Muscle of back (tissue), 11 donors: ENCODE results near the gene COL25A1. TPM values are rescaled to one million over a fixed set of nuclear protein-coding genes. Genes with fewer than 3 reads are reported as not detected.
"Not testable (repeated sequence)": the region's sequence is repeated elsewhere in the genome, so short reads cannot be mapped to it uniquely, and the experiment has no call there.

Experiments used
- DNase-seq, 3 donors: peaks; one replicate each; pipeline versions ENCODE4 v3.0.0 to v3.0.0-alpha.2; 2013
- polyA plus RNA-seq, 10 donors: library from polyadenylated mRNA; unstranded; fragments of 120-200 nt; gene quantifications; one replicate each; pipeline ENCODE4 v1.2.1, GENCODE V29; 2013; ENCODE audit not compliant: insufficient read length in 10 of 10

The COL25A1 gene
- polyA plus RNA-seq, 10 donors, result 4.2 to 8.4 (median 4.8) TPM

DNA sequence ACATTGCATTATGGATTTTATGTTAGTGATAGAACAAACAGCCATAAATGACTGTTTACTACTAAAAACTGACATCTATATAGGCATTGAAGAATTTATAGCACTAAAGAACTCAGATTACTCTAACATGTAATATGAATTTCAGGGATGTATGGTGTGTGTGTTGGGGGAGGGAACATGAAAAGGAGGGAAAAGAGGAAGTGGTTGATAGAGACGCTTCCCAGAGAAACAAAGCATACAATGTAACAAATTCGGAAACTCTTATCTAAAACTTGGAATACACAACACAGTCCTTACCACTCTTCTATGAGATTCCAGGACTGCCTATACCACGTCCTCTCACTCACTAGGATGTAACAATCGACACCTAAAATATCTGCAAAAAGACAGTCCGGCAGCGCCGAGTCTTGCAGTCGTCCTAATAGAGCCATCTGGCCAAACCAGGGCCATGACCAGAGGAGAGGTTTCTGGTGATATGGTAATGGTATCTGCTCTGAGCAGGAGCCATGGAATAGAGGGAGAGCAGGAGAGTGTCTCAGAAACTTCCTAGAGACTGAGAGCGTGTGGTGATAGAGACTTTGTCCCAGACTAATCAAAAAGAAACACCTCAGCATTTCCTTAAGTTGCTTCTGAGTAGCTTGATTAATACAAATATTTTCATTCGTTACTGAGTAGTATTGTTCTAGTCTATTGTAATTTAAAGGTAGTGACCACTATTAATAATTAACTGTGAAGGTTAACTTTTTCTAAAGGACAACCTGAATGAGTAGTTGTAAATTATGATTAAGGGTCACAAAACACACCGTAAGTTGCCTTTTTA, 287.7 kb downstream of the COL25A1 start:
- DNase-seq, result no peak

DNA sequence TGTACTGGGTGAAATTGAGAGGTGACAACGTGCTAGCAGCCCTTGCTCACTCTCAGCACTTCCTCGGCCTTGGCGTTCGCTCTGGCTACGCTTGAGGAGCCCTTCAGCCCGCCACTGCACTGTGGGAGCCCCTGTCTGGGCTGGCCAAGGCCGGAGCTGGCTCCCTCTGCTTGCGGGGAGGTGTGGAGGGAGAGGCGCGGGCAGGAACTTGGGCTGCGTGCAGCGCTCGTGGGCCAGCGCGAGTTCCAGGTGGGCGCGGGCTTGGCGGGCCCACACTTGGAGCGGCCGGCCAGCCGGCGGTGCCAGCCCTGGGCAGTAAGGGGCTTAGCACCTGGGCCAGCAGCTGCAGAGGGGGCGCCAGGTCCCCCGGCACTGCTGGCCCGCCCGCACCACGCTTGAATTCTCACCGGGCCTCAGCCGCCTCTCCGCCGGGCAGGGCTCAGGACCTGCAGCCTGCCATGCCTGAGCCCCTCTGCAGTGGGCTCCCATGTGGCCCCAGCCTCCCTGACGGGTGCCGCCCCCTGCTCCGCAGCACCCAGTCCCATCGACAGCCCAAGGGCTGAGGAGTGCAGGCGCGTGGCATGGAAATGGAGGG, 290.1 kb downstream of the COL25A1 start:
- DNase-seq, result no peak

DNA sequence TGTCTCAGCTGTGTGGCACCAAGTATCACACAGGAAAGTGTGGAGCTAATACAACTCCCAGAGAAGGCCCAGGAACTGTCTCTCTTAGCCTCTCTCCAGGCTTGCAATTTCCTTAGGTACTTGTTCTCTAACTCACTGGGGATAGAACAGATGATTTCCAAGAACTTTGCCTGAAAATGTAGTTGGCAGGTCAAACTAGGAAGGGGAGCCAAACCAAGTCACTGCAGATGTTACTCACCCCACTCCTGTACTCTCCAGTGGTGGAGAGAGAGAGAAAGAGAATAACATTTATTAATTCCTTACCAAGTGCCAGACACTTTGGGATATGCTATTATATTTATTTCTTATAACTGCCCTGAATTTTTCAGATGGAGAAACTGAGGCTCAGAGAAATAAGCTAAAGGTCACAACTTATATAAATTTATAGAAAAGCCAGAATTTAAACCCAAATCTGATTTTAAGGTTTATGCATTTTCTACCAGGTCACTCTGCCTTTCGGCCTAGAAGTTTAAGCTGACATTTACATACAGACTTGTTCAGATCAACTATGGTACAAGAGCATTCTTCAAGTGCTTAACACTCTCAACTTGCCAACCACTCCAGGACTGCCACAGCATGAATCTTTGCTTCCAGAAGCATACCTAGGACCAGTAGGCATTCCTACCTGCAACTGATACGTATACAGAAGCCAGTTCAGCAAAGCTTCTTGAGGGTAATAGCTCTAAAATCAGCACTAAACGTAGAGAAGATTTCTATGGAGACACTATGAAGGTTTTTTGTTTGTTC, 291.0 kb downstream of the COL25A1 start:
- DNase-seq, result peak; percentile 45 to 82 (median 72)

DNA sequence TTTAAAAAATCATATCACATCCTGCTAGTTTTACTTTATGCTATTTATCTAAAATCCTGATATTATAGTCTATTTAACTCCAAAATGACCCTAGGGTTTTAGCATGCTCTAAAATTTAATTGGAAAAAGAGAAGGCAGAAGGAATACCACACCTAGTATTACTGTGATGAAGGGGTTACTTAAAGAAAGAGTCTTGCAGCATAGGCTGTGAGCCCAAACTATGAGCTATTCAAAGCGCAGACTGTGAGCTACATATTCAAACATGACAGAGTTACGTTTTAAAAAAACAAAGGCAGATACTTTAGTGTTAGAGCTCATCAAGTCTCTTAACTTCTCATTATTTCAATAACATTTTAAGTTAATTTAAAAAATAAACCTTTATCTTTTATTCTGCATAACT, 291.9 kb downstream of the COL25A1 start:
- peak in 2 of 3 donors; percentile 40 to 58 for DNase-seq

DNA sequence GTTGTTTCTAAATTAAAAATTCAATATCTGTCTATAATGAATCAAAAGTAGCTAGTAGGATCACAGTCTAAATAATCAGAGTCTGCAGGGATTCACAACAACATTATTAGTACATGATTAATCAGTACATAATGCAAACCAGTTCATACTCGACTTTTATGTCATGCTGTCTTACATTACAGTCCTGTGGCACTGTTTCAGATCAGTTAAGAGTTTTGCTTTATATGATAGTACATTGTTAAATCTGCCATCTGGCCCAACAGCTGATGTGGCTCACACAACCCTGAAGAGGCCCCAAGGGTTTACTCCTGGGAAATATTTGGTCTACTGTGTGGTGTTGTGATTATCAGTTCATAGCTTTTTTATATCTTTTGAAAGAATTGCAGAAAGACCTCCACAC, 292.5 kb downstream of the COL25A1 start:
- peak; percentile 43 to 73 (median 52) for DNase-seq

DNA sequence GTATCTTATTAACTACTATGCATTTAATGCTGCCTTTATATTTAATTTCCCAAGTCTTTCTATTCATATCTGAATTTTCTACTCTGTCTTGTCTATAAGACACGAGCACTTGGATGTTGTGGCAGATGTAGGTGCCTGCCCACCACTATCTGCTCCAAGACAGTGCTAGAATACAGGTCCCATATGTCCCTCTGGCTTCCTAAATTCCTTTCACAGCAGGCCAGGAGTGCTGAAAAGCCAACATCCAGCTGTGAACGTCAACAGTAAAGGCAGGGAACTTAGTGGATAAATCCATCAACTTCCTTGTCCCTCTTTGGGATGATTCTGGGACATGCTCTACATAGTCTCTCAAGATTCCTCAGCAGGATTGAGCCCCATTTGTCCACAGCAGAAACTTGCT, 294.5 kb downstream of the COL25A1 start:
- DNase-seq, result no peak

DNA sequence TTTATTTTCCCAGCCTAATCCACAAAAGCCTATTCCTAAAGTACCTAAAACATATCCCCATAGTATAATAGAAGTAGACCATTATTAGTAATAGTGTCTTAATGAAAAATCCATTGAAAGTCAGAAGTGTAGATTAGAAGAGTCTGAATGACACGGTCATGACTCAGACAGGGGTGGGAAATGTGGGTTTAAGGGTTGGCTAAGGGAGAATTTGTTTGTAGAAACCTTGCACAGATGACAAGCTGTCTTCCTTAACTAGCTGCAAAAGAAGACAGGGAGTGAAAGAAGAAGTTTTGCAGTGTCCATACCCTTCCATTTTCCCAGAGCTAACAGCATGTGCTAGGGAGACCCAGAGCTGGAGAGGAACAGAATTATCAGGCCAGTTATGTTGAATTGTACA, 296.9 kb downstream of the COL25A1 start:
- DNase-seq, result no peak

DNA sequence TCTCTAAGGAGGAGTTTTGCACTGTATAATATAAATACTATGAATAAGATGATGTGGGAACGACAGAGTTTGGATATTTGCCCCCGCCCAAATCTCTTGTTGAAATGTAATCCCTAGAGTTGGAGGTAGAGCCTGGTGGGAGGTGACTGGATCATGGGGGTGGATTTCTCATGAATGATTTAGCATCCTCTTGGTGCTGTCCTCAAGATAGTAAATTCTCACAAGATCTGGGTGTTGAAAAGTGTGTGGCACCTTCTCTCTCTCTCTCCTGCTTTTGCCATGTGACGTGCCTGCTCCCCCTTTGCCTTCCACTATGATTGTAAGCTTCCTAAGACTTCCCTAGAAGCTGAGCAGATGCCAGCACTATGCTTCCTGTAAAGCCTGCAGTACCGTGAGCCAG, 298.0 kb downstream of the COL25A1 start:
- no peak for DNase-seq

DNA sequence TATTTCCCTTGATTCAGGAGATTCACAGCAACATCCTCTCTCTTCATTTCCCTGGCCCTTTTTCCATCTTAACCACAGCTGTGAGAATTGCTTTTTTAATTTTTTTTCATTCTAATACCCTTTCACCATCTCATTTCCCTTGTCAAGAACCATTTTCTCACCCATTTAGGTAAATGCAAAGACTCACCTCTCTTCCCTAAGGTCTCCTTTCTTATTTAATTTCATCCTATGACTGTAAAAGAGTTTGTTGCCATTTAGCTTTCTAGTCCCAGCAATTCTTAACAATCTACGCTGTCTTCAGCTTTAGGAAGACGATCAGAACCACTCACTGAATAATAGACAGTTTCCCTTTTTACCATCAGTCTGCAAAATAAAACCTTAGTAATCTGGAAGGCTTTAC, 298.5 kb downstream of the COL25A1 start:
- DNase-seq, result peak in 1 of 3 donors; percentile 15

DNA sequence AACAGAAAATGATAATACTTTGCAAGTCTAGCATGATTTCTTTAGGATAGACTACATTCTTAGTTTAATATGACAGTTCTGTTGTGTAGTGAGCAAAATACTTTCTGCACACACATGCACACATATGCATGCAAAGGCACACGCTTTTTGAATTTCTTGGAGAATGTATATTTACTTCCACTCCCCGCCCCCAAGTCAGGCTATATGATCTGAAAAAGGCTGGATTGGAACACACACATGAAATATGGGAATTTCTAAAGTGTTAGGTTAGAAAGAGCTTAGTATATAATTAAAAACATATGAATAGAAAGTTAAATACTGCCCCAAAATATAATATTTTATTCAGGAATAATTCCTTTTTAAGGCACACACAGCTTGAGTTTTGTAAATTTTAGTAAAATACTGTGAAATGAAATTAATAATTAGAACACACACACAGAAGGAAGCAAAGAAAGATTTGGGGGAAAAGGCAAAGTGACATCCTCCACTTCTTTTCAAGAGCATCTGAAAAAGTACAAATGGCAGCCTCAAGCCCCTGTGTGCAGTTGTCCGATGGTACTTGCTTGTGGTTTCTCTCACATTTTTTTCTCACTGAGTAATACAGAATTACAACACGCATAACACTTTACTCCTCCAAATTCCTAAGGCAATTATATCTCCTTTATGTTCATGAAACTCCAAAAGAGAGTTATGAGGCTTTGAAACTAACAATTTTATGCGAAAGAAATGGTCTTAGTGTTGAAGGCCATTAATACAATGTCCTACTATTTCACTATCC, 310.7 kb downstream of the COL25A1 start:
- peak in 1 of 3 donors; percentile 75 for DNase-seq

DNA sequence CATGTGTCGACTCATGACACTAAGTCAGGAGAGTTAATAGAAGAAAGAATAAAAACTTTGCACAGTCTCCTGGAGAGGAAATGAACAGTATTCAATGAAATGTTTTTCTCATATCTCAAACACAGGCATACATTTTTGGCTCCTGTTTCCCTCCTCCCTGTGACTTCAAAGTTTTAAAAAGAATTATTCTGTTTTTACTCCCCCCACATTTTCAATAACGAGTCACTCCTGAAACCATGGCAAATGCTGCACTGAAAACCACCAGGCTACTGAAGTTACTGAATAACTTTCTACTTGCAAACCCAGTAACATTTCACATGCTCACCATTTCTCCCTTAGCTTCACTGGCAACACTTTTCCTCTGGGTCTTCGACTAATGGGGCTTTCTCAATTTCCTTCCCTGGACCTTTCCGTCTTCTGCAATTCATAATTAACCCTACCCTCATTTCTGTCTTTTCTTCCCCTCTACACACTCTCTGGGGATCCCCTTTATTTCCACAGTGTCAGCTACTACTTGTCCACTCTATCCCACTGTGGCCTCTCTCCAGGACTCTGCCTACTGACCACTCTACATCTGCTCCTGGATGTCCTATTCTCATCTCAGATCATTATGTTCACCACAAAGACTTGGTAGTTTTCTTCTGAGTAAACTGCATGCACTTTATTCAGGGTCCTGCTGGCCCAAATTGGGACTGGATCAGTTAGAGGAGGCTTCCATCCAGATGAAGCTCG, 313.8 kb downstream of the COL25A1 start:
- DNase-seq, result peak in 1 of 3 donors; percentile 29

DNA sequence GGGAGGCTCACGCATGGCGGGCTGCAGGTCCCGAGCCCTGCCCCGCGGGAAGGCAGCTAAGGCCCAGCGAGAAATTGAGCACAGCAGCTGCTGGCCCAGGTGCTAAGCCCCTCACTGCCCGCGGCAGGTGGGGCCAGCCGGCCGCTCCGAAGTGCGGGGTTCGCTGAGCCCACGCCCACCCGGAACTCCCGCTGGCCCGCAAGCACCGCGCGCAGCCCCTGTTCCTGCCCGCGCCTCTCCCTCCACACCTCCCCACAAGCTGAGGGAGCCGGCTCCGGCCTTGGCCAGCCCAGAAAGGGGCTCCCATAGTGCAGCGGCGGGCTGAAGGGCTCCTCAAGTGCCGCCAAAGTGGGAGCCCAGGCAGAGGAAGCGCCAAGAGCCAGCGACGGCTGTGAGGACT, 318.0 kb downstream of the COL25A1 start:
- not testable (repeated sequence) for DNase-seq

DNA sequence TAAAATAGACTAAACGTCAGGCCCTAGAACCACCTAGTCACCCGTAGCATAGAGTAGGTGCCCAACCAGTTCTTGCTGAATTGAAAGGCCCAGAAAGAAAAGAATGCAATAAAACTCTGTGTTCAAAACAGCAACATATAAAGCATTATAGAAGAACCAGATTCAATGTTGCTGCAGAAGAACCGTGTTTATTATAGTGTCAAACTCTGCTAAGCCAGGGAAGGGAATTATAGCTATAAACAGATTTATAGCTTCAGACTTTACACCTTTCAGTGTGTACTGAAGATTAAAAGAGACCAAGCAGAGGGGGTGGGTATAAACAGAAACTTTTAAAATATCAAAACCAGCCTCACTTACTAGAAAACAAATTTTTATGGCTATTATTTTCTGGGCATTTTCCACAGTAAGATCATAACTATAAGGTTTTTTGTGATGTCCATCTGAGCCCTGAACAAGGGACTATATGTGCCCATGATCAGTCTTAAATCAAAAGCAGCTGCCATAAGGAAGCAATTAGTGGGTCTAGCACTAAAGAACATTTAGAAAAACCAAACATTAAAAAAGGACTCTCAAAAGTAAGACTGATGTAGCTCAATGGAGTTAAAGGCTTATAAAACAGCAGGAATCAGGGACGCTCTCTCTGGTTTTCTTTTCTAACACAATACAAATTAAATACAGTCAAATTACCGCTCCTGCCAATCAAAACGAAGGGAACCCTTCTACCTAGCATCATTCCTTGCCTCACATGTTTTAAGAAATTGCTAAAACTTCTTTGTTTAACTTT, 319.9 kb downstream of the COL25A1 start:
- no peak for DNase-seq

DNA sequence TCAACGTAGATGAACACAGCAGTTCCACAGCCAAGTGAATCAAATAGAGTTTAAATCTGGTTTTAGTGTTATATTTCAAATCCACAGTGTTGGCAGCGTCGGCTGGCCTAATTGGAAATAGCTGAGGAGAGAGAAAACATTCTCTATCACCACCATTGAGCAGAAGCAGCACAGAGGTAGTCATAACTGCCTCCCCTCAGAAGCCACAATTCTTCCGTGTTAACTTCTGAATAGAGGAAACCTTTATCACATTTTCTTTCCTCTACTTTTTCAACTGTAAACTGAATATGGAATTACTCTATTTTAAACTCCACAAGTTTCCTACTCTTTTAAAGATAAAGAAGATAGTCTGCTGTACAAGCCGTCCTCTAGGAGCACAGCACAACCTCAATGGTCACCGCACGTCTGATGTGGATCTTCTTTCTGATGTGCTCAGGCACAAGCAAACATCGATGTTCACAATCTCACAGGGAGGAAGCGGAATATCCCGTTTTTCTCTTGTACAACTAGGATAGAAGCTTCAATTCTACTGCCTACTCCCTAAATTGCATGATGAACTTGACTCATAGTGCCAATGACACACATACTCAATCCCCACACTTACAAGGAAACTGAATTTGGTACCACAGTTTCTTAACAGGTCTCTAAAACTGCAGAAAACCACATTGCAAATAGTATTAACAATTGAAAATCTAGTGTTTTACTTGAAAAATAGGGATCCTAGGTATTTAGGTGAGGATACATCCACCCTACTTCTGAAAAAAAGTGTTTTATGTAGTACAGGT, 321.8 kb downstream of the COL25A1 start:
- DNase-seq, result no peak

DNA sequence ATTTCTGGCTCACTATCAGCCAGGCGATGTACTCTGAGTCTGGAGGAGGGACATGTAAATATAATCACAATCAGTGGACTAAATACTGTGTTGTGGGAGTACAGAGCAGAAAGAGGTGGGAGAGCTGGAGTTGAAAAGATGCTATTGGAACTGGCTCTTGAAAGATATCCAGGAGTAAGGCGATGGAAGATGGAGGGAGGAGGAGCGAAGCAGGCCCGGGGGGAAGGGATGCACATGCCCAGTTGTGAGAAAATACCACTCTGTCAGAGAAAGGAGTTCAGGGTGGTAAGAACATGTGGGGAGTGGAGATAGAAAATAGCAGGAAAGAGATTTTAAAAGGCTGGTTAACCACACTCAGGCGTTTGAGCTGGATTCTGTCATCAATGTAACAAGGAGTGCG, 322.7 kb downstream of the COL25A1 start:
- DNase-seq, result peak in 1 of 3 donors; percentile 16

DNA sequence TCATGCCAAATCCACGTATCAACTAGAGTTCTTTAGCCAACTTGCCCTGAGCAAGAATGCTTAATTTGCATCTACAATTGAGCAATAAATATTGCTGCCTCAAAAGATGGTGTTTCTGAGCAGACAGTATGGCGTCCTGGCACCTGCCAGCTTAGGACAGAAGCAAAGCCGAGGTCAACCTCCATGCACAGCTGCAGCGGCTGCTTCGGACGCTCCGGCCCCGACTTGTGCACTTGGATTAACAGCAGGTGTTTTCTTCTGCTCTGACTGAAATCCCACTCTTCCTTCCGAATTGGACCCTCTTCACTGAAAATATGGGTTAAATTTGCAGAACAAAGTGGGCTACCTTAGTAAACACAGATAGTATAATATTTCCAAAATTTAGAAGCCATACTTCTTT, 324.4 kb downstream of the COL25A1 start:
- no peak for DNase-seq

DNA sequence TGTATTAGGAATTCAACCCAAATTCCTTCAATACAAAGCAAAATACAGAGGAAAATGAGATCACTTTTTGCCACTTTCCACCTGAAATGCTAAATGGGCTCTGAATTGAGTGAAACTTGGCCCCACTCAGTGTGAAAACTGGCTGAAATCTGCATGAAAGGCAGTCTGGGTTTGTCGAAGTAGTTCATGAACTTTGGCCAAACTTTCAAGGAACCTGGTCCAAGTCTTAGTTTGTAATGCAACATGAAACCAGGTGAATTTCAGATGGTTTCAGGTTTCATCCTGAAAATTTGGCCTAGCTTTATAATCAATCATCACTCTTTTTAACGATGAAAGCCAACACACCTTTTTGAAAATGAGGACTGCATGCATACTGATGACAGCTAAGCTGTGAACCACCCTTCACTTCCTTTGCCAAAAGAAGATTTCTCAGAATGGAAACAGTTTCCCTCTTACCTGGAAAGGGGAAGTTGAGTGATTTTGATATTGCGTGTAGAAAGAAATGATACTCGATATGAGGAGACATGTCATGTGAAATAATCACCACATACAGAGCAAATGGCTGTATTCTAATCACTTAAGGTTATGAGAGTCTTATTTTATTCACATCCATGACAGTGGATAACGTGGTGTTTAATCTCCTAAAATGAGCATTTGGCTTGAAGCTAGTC, 329.7 kb downstream of the COL25A1 start:
- peak in 1 of 3 donors; percentile 14 for DNase-seq

DNA sequence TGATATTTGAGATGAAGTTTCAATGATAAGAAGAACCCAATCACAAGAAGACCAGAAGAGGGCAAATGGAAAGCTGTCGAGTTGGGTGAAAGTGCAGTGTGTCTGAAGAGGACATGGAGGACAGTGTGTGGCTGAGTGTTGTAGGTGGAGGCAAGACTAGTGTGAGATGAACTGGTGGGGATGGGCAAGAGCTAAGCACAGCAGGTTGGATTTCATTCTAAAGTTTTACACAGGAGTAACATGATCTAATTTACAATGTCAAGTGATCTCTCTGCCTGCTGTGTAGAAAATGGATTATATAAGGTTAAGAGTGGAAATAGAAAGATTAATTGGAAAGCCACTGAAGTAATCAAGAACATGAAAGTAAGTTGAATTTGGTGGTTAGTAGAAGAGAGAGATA, 331.0 kb downstream of the COL25A1 start:
- no peak for DNase-seq
